ENCODE results near the gene ALKBH2. TPM values are rescaled to one million over a fixed set of nuclear protein-coding genes. Genes with fewer than 3 reads are reported as not detected.

Gene ALKBH2
- total and polyA plus RNA-seq, 2 of the 8 experiments (the other 6 are each of a cell fraction or from before 2014, with no cell fraction given): 19.1 to 22.5 TPM

- Histone ChIP-seq H4K91ac (replicated peaks; ENCODE audit: insufficient read length, low read length) (no peak overlapping the region), H2BK5ac (ENCODE audit: low read depth, low read length) (no peak overlapping the region), H2BK20ac (ENCODE audit: low read length) (no peak overlapping the region), H3K23me2 (ENCODE audit: low read depth, low read length) (no peaks in the 10 kb centered on the region), H2AK5ac (ENCODE audit: low read depth, low read length) (no peak overlapping the region), H3K4me3 (ENCODE audit: extremely low read depth in 1 of 4, insufficient read depth in 2 of 4, low read depth in 3 of 4, low read length in 4 of 4) (no peak overlapping the region), H3K27me3 (replicated peaks in 1 of 4; ENCODE audit: control insufficient read depth in 3 of 4, extremely low read depth in 1 of 4, insufficient read depth in 3 of 4, low read length in 3 of 4) (no peaks in the 10 kb centered on the region), H3K9ac (replicated peaks in 1 of 4; ENCODE audit: extremely low read depth in 1 of 4, low read depth in 3 of 4, low read length in 3 of 4) (no peak overlapping the region), H3K18ac (ENCODE audit: extremely low read depth, low read length) (no peak overlapping the region), H3K79me1 (ENCODE audit: low read depth, low read length) (no peaks in the 10 kb centered on the region), H2BK15ac (ENCODE audit: low read length) (no peak overlapping the region), H3K56ac (replicated peaks; ENCODE audit: insufficient read length, low read depth, low read length) (no peak overlapping the region), H3K23ac (ENCODE audit: insufficient read length) (no peak overlapping the region), H4K8ac (ENCODE audit: extremely low read depth, insufficient read depth, low read length) (no peak overlapping the region), H3K4me2 (ENCODE audit: insufficient read depth in 1 of 2, low read depth in 2 of 2, low read length in 2 of 2) (no peak overlapping the region), H2BK120ac (replicated peaks; ENCODE audit: low read depth, low read length) (no peak overlapping the region), H2AFZ (ENCODE audit: low read length) (no peak overlapping the region), H4K5ac (ENCODE audit: insufficient read length, low read depth, low read length) (no peak overlapping the region), H3K4ac (replicated peaks; ENCODE audit: insufficient read length, low read depth, low read length) (no peak overlapping the region), H3K36me3 (ENCODE audit: control insufficient read depth in 2 of 4, insufficient read depth in 4 of 4, low read length in 3 of 4) (peaks cover 0 to 11% (median under 1%) of the 10 kb centered on the region in 4 experiments; a peak in 6 of 8 replicates), H3K79me2 (ENCODE audit: control insufficient read depth in 1 of 2, insufficient read depth in 2 of 2, low read length in 2 of 2) (no peaks in the 10 kb centered on the region), H3K27ac (ENCODE audit: low read depth, low read length) (no peak overlapping the region), H4K20me1 (replicated peaks in 1 of 2; ENCODE audit: control insufficient read depth in 1 of 2, insufficient read depth in 2 of 2, low read length in 2 of 2) (peaks cover 0 to 1% of the 10 kb centered on the region in 2 experiments), H2BK12ac (ENCODE audit: low read depth, low read length) (no peak overlapping the region), H3K4me1 (replicated peaks in 1 of 4; ENCODE audit: control insufficient read depth in 3 of 4, insufficient read depth in 4 of 4, low read length in 3 of 4) (no peaks in the 10 kb centered on the region), H3K9me3 (ENCODE audit: insufficient read depth in 2 of 2, low read depth in 1 of 2, low read length in 1 of 2) (no peaks in the 10 kb centered on the region), H3K14ac (ENCODE audit: insufficient read length) (no peak overlapping the region)
- no peak for TF ChIP-seq TEAD4 (IDR thresholded peaks at IDR 0.05; ENCODE audit: low read depth, low read length)
- ChIA-PET POLR2A (ENCODE audit: partially characterized antibody) (interaction anchor here (1.8 kb wide), 1 partner anchor 10 kb away, joined by 6 read pairs; the partner anchor contains the start of gene ALKBH2), CTCF (ENCODE audit: partially characterized antibody) (interaction anchor here (1.0 to 1.4 kb wide), 3 partner anchors 9 to 29 kb away, joined by 3 to 6 read pairs (median 3); no protein-coding TSS in a partner anchor)
- FAIRE-seq (no peak), DNase-seq (ENCODE audit: low read depth in 1 of 2, low spot score in 2 of 2) (no peak)
- 92% methylated on average over 14 of the region's 14 CpGs; no CpG with 5 or more reads in 1 of the 2 experiments for WGBS, 2 experiments (ENCODE audit: extremely low coverage in 1 of 2, insufficient coverage in 1 of 2, insufficient read length in 1 of 2, insufficient replicate concordance in 2 of 2, low coverage in 1 of 2, low lambda C conversion rate in 2 of 2, missing lambda C conversion rate in 1 of 2)
Observed at GRCh38 chr12:109082751-109083150, 10.5 kb downstream of the ALKBH2 start.

All from H1 (cell line).